ENCODE data around the gene URB1. TPM values are rescaled to one million over a fixed set of nuclear protein-coding genes. Genes with fewer than 3 reads are reported as not detected.
A peak's percentile ranks its signal among the peaks of the same experiment; 100 is the strongest.
"Not testable (repeated sequence)": the region's sequence is repeated elsewhere in the genome, so short reads cannot be mapped to it uniquely, and the experiment has no call there.

Gene URB1, protein sequence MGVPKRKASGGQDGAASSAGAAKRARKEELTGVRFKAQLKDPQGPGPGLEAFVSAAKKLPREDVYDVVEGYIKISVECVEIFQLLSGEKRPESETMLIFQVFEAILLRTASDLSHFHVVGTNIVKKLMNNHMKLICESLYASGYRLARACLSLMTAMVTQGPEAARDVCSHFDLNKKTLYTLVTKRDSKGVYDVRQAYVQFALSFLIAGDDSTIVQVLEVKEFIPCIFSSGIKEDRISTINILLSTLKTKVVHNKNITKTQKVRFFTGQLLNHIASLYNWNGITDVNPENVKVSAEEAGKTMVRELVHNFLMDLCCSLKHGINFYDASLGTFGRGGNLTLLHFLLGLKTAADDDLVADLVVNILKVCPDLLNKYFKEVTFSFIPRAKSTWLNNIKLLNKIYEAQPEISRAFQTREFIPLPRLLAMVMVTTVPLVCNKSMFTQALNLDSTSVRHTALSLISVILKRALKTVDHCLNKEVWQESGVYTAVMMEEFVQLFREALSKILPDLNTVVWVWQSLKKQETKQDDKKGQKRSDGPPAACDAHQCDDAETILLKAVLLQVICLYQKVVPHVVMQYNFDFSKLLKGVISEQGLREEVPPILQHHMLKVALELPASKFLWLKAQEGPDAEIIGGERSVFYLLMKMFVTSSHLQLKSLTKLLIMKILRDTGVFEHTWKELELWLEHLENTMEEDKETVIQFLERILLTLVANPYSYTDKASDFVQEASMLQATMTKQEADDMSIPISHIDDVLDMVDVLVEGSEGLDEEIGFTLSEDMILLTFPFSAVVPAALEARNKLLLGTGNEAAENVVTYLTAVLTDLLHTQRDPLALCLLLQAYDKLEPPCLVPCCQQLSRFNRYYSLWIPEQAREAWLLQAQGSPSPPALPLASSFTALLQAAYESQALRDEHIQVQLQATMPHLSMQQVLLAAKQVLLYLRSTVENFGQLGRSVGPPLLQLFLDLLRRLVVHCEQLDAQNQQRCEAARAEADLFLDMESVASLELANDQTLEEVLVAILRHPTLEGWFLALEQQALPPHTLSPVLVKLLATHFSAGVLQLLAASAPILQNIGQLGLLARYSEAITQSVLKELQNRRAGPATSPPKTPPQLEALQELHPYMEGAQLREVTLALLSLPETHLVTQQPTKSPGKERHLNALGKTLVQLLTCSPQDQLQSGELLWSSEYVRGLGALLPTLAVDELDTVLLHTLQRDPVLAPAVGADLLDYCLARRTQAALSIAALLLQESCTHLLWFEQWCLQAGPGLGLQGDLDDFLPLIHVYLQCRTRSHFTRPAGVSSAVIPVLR (N-terminal part only)
- 7.0 TPM for polyA plus RNA-seq (2013, experiment 1 of 2)
- 6.7 TPM for polyA plus RNA-seq (2013, experiment 2 of 2)

DNA sequence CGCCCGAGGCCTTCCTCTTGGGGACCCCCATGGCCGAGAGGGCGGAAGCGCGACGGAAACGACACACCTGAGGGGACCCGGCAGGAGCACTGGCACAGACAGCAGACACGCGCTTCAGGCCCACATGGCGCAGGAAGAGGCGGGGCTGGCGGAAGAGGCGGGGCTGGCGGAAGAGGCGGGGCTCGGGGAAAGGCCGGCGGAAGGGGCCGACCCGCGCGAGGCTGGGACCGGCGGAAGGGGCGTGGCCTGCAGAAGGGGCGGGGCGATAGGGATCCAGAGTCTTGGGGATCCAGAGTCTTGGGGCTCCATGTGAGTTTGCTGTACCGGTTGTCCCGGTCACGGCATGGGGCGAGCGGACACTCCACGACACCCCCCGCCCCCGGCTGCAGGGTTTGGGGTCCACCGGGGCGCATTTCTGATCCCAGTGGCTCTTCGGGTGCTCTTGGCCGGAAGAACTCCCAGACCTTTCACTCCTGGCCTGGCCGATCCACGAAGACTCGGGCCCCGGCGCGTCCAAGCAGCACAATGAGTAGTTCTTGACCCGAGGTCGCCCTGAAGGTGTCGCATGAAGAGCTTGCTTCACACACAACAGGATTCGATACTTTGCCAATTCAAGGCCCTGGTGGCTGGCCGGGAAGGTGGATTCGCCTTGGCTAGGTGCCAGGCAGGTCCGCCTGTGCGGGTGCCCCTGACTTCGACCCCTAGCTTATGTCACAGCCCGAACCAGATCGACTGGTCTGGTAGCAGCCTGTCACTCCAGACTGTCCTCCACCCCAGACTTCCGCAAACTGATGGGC, at the start of gene URB1:
Gene URB1, minus strand, starts transcription at position 133 of the 797 bp plus-strand sequence. Its CDS starts 102 bp downstream, at position 31.
- WGBS (ENCODE audit: extremely low coverage, insufficient coverage, low lambda C conversion rate): no CpG with 5 or more reads among the region's 59 CpGs
- Histone ChIP-seq H3K27ac (ENCODE audit: low read depth, low read length) (no peak within 1 kb of the TSS), H3K18ac (ENCODE audit: low read length) (no peak within 1 kb of the TSS)

DNA sequence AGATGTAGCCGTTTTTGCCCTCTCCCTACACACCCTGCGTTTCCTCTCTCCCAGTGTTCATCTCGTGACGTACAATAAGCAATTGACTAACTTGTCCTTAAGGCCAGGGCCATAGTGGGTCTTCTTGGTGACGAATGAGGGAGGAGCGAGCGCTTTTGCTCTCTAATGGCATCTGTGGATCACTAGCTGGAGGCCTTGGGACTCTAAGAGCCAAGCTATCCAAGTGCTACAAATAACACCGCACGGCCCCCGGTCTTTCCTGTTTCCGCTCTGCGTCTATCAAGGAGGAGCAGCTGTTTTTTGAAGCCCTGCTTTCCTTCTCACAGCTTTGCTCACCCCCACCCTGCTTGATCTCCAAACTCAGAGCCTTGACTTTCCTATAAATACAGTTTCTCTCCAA, 44.9 kb upstream of the URB1 start:
- no peak overlapping the region for H3K4me3 ChIP-seq (ENCODE audit: low read length)
- no peak overlapping the region for H2AK5ac ChIP-seq (ENCODE audit: low read length)
- no peak overlapping the region for H3K18ac ChIP-seq (ENCODE audit: low read length)
- no peak overlapping the region for H2BK5ac ChIP-seq (ENCODE audit: low read length)
- no peaks in the 10 kb centered on the region for H3K36me3 ChIP-seq (ENCODE audit: control insufficient read depth, insufficient read depth, low read length)
- no peak for DNase-seq
- WGBS (ENCODE audit: extremely low coverage, insufficient coverage, low lambda C conversion rate): no CpG with 5 or more reads among the region's 12 CpGs
- H3K79me2 ChIP-seq (ENCODE audit: control insufficient read depth, insufficient read depth, low read length): no peaks in the 10 kb centered on the region
- no peak overlapping the region for H3K4ac ChIP-seq (ENCODE audit: low read depth, low read length)
- H3K4me2 ChIP-seq (ENCODE audit: low read length): no peak overlapping the region
- H4K5ac ChIP-seq (ENCODE audit: low read length): no peak overlapping the region
- no peaks in the 10 kb centered on the region for H3K27me3 ChIP-seq (ENCODE audit: insufficient read depth, low read length, poor library complexity)
- H3K79me1 ChIP-seq (ENCODE audit: low read length): no peaks in the 10 kb centered on the region
- H3K27ac ChIP-seq (ENCODE audit: low read depth, low read length): no peak overlapping the region
- no peak overlapping the region for H2BK120ac ChIP-seq (ENCODE audit: low read depth, low read length)
- no peak overlapping the region for H4K8ac ChIP-seq (ENCODE audit: low read depth, low read length)
- no peak overlapping the region for H2BK15ac ChIP-seq (replicated peaks; ENCODE audit: low read depth)
- no peak overlapping the region for H3K23ac ChIP-seq (ENCODE audit: low read length)
- no peak overlapping the region for H3K56ac ChIP-seq (ENCODE audit: low read length)
- H3K9ac ChIP-seq (ENCODE audit: low read length): no peak overlapping the region
- no peaks in the 10 kb centered on the region for H3K4me1 ChIP-seq (ENCODE audit: control insufficient read depth, low read depth, low read length)

More for the DNA sequence above, at the start of gene URB1:
- H3K79me2 ChIP-seq (ENCODE audit: control insufficient read depth, insufficient read depth, low read length): peaks cover 34% of the 10 kb centered on the region
- H3K27me3 ChIP-seq (ENCODE audit: insufficient read depth, low read length, poor library complexity): peaks cover 3% of the 10 kb centered on the region
- H2BK15ac ChIP-seq (replicated peaks; ENCODE audit: low read depth): no peak within 1 kb of the TSS
- peak within 1 kb of the TSS; percentile 21 for H4K5ac ChIP-seq (ENCODE audit: low read length)
- peak within 1 kb of the TSS; percentile 97 for H3K4me2 ChIP-seq (ENCODE audit: low read length)
- no peak within 1 kb of the TSS for H3K4ac ChIP-seq (ENCODE audit: low read depth, low read length)
- no peaks in the 10 kb centered on the region for H3K36me3 ChIP-seq (ENCODE audit: control insufficient read depth, insufficient read depth, low read length)
- peak within 1 kb of the TSS; percentile 98 for H3K4me3 ChIP-seq (ENCODE audit: low read length)
- peak within 1 kb of the TSS; percentile 24 for H2AK5ac ChIP-seq (ENCODE audit: low read length)
- no peak within 1 kb of the TSS for H3K23ac ChIP-seq (ENCODE audit: low read length)
- peaks cover 17% of the 10 kb centered on the region for H3K79me1 ChIP-seq (ENCODE audit: low read length)
- no peaks in the 10 kb centered on the region for H3K4me1 ChIP-seq (ENCODE audit: control insufficient read depth, low read depth, low read length)
- no peak within 1 kb of the TSS for H4K8ac ChIP-seq (ENCODE audit: low read depth, low read length)
- H3K9ac ChIP-seq (ENCODE audit: low read length): peak within 1 kb of the TSS; percentile 90
- no peak within 1 kb of the TSS for H2BK5ac ChIP-seq (ENCODE audit: low read length)
- peak within 1 kb of the TSS; percentile 91 for H3K56ac ChIP-seq (ENCODE audit: low read length)
- peak; percentile 84 for DNase-seq
- H2BK120ac ChIP-seq (ENCODE audit: low read depth, low read length): no peak within 1 kb of the TSS

DNA sequence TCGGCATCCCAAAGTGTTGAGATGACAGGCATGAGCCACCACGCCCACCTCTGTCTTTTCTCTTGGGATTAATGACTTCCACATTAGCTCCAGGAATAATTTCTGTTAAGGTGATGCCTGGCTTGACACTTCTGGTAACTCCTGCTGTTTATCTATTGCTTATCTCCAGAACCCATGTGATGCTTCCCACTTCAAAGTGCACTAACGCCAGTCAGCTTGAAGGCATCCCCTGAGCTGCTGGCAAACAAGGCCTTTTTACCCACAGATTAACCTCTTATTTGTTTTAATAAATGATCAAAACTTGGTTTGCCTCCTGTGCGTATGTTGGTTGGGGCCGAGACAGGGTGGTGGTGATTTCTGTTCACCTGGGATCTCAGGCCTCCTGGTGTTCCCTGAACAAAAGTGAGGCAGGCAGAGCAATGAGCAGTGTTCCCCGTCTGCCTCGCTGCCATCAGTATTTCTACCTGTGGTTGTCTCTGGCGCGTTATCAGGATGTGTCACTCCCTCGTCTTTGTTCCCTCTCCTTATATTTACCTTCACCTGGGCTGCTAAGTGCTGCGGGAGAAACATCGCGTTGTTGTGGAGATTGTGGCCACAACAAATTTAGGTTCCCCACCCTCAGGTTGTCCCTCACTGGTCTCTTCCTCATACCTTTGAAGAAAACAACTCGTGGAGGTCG, 40.3 kb upstream of the URB1 start:
- no CpG with 5 or more reads among the region's 15 CpGs for WGBS (ENCODE audit: extremely low coverage, insufficient coverage, low lambda C conversion rate)
- not testable (repeated sequence) for H3K4me1 ChIP-seq (ENCODE audit: control insufficient read depth, low read depth, low read length)

DNA sequence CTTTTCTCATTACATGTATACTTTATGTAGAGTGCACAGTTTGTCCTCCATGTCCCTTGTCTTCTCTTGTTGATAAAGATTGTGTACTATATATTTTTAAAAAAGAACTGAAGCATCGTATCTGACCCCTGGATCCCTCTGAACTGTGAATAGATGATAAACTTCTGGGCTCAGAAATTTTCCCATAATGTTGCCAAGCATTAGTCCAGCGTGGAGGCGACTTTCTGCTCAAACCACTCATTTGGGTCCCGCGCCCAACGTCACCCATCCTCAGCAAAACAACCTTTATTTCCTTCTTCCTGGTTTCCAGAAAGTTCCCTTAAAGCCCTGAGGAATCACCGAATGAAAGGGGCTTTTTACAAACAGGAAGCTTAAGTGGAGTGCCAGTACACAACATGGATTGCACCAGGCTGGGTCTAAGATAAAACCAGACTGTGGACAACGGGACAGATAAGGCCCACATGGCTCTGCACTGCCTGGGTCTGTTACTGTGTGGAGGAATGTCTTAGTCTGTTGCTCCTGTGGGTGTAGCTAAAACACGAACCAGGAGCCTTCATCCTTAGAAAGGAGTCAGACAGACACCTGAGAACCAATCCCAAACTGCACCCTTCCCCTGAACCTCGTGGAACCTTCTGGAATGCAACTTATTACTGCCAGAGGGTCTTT, 35.3 kb upstream of the URB1 start:
- Histone ChIP-seq H4K5ac (ENCODE audit: low read length) (no peak overlapping the region), H3K23ac (ENCODE audit: low read length) (no peak overlapping the region), H3K79me2 (ENCODE audit: control insufficient read depth, insufficient read depth, low read length) (no peaks in the 10 kb centered on the region), H2BK120ac (ENCODE audit: low read depth, low read length) (no peak overlapping the region), H3K9ac (ENCODE audit: low read length) (no peak overlapping the region), H3K27ac (ENCODE audit: low read depth, low read length) (no peak overlapping the region), H2BK15ac (replicated peaks; ENCODE audit: low read depth) (no peak overlapping the region), H2AK5ac (ENCODE audit: low read length) (no peak overlapping the region), H3K4me1 (ENCODE audit: control insufficient read depth, low read depth, low read length) (no peaks in the 10 kb centered on the region), H3K79me1 (ENCODE audit: low read length) (no peaks in the 10 kb centered on the region), H3K4me3 (ENCODE audit: low read length) (no peak overlapping the region), H3K18ac (ENCODE audit: low read length) (no peak overlapping the region), H3K4me2 (ENCODE audit: low read length) (no peak overlapping the region), H2BK5ac (ENCODE audit: low read length) (no peak overlapping the region), H3K27me3 (ENCODE audit: insufficient read depth, low read length, poor library complexity) (no peaks in the 10 kb centered on the region), H4K8ac (ENCODE audit: low read depth, low read length) (no peak overlapping the region), H3K36me3 (ENCODE audit: control insufficient read depth, insufficient read depth, low read length) (no peaks in the 10 kb centered on the region), H3K4ac (ENCODE audit: low read depth, low read length) (no peak overlapping the region), H3K56ac (ENCODE audit: low read length) (no peak overlapping the region)
- WGBS (ENCODE audit: extremely low coverage, insufficient coverage, low lambda C conversion rate): no CpG with 5 or more reads among the region's 10 CpGs
- no peak for DNase-seq

More for the DNA sequence above, 40.3 kb upstream of the URB1 start:
- DNase-seq: peak; percentile 90
- not testable (repeated sequence) for H3K9ac ChIP-seq (ENCODE audit: low read length); H4K8ac ChIP-seq (ENCODE audit: low read depth, low read length); H3K18ac ChIP-seq (ENCODE audit: low read length); H2BK5ac ChIP-seq (ENCODE audit: low read length); H2BK120ac ChIP-seq (ENCODE audit: low read depth, low read length); H3K4ac ChIP-seq (ENCODE audit: low read depth, low read length); H3K4me2 ChIP-seq (ENCODE audit: low read length); H3K4me3 ChIP-seq (ENCODE audit: low read length); H3K79me1 ChIP-seq (ENCODE audit: low read length); H3K27me3 ChIP-seq (ENCODE audit: insufficient read depth, low read length, poor library complexity); H3K79me2 ChIP-seq (ENCODE audit: control insufficient read depth, insufficient read depth, low read length); H3K23ac ChIP-seq (ENCODE audit: low read length); H2BK15ac ChIP-seq (replicated peaks; ENCODE audit: low read depth); H3K36me3 ChIP-seq (ENCODE audit: control insufficient read depth, insufficient read depth, low read length); H2AK5ac ChIP-seq (ENCODE audit: low read length); H4K5ac ChIP-seq (ENCODE audit: low read length); H3K56ac ChIP-seq (ENCODE audit: low read length)
- H3K27ac ChIP-seq (ENCODE audit: low read depth, low read length): peak overlapping the region; percentile 8

All from mesendoderm (in vitro differentiated cells).